Panc1 (cell line): Measurements from ENCODE around the gene CDC45. TPM values are rescaled to one million over a fixed set of nuclear protein-coding genes. Genes with fewer than 3 reads are reported as not detected.
A peak's percentile ranks its signal among the peaks of the same experiment; 100 is the strongest.

ENCODE experiments used
- ATAC-seq: fragments of 200-7000 bp; cut with Tn5 transposase; 2 replicates; pipeline ENCODE4 v1.9.1; 2020; ENCODE audit warnings: mild to moderate bottlenecking, moderate library complexity
- BruUV-seq: library from RNA; stranded (reverse); fragments of 400-500 nt; replicated peaks from 2 replicates; lab custom pipeline; 2021; lab: Mats Ljungman, UMichigan
- CTCF ChIA-PET: fragments of 300-600 bp; sonication (Branson Sonifier 250); formaldehyde crosslinking; loops from one replicate; lab custom pipeline; 2022; ENCODE audit warnings: antibody characterized with exemption; lab: Charles Lee
- POLR2A ChIA-PET: fragments of 300-600 bp; sonication (Branson Sonifier 250); formaldehyde crosslinking; loops from one replicate; lab custom pipeline; 2022; ENCODE audit warnings: antibody characterized with exemption; lab: Charles Lee
- DNase-seq: peaks from one replicate; pipeline ENCODE4 v3.0.0-alpha.2; 2010; ENCODE audit warnings: low read depth, low spot score
- H3K27ac ChIP-seq: 2 replicates; pipeline ENCODE4 v1.5.1; 2011; ENCODE audit warnings: mild to moderate bottlenecking, low read length, inconsistent platforms
- H3K27me3 ChIP-seq: fragments of 200-500 bp; sonication (Bioruptor generic); 2 replicates; pipeline ENCODE4 v1.6.0; 2014; ENCODE audit warnings: low read length, inconsistent platforms; ENCODE audit not compliant: control insufficient read depth, insufficient read depth
- H3K36me3 ChIP-seq: fragments of 200-500 bp; sonication (Bioruptor generic); 2 replicates; pipeline ENCODE4 v1.5.1; 2014; ENCODE audit warnings: inconsistent platforms, mild to moderate bottlenecking, low read length, moderate library complexity; ENCODE audit not compliant: control insufficient read depth, insufficient read depth
- H3K4me1 ChIP-seq: 2 replicates; pipeline ENCODE4 v1.5.1; 2011; ENCODE audit warnings: inconsistent platforms, mild to moderate bottlenecking, low read length, moderate library complexity; ENCODE audit not compliant: control insufficient read depth, insufficient read depth
- H3K4me3 ChIP-seq, 2 experiments: 2 replicates each; pipeline ENCODE4 v1.5.1; 2011 to 2012; ENCODE audit warnings: low read depth in 2 of 2, low read length in 2 of 2, mild to moderate bottlenecking in 2 of 2, inconsistent platforms in 1 of 2, moderate library complexity in 1 of 2
- H3K9me3 ChIP-seq: fragments of 200-500 bp; sonication (Bioruptor generic); 2 replicates; pipeline ENCODE4 v1.5.1; 2014; ENCODE audit warnings: low read depth, mild to moderate bottlenecking, inconsistent platforms, low read length, moderate library complexity; ENCODE audit not compliant: control insufficient read depth, insufficient read depth
- CTCF ChIP-seq: fragments of 450-650 bp; IDR thresholded peaks from 2 replicates; pipeline ENCODE4 v1.5.1; 2017; ENCODE audit warnings: mild to moderate bottlenecking
- POLR2AphosphoS5 ChIP-seq: IDR thresholded peaks from 2 replicates; pipeline ENCODE4 v1.6.1; 2012; ENCODE audit warnings: mild to moderate bottlenecking, low read depth, low read length, moderate library complexity
- REST ChIP-seq, 2 experiments: IDR thresholded peaks; 2 replicates each; pipeline ENCODE4 v1.6.1; 2011 to 2012; ENCODE audit warnings: low read depth in 2 of 2, control low read depth in 1 of 2, low read length in 1 of 2, mild to moderate bottlenecking in 1 of 2, moderate library complexity in 1 of 2; ENCODE audit not compliant: insufficient read depth in 1 of 2
- SIN3A ChIP-seq: IDR thresholded peaks from 2 replicates; pipeline ENCODE4 v1.6.1; 2012; ENCODE audit warnings: low read depth, mild to moderate bottlenecking, low read length, moderate library complexity, borderline replicate concordance; ENCODE audit not compliant: insufficient read depth
- TCF7L2 ChIP-seq: IDR thresholded peaks from 2 replicates; pipeline ENCODE4 v1.6.1; 2011; ENCODE audit warnings: mild to moderate bottlenecking, low read depth, low read length, inconsistent platforms
- in situ Hi-C: cut with HindIII; loops from 2 replicates; pipeline ENCODE4 v1.10.0; 2016; ENCODE audit warnings: low sequenced_read_pairs, low pct_unique_long_range_greater_than_20kb
- intact Hi-C: fragments of 100-400 bp; cut with micrococcal nuclease; formaldehyde crosslinking; loops from one replicate; pipeline ENCODE4 v1.10.0; 2022; ENCODE audit not compliant: unreplicated experiment
- total RNA-seq: library from RNA; stranded (reverse); gene quantifications from one replicate; pipeline ENCODE4 v1.2.1, GENCODE V29; 2021; ENCODE audit not compliant: unreplicated experiment

The CDC45 gene
- total RNA-seq, 1 experiment from 2014 or later, result 26.1 TPM

GRCh38 chr22:19430890-19431541 is 48.7 kb upstream of the CDC45 start:
- H3K27me3 ChIP-seq, result no peaks in the 10 kb centered on the region
- no peak for TF ChIP-seq CTCF
- intact Hi-C loops (no loop called here), in situ Hi-C loops (no loop called here)
- H3K4me3 ChIP-seq, result peak overlapping the region; percentile 81 to 88
- no peaks in the 10 kb centered on the region for H3K9me3 ChIP-seq
- H3K27ac ChIP-seq, result peak overlapping the region; percentile 72
- peaks cover 4% of the 10 kb centered on the region; the same call in 1 of the 2 replicates for H3K36me3 ChIP-seq
- ChIA-PET CTCF (no interaction called here), POLR2A (no interaction called here)
- ATAC-seq (peak; percentile 7; the same call in 1 of the 2 replicates), DNase-seq (no peak)
- no TSS peak for BruUV-seq
- peaks cover 6% of the 10 kb centered on the region; the same call in 1 of the 2 replicates for H3K4me1 ChIP-seq

GRCh38 chr22:19431649-19432132 is 48.0 kb upstream of the CDC45 start, which contains the start of gene HIRA:
TSS of gene HIRA (minus strand) at chr22:19431733. CDS start at chr22:19431476, 257 bp downstream.
- peaks cover 6% of the 10 kb centered on the region; the same call in 1 of the 2 replicates for H3K4me1 ChIP-seq
- DNase-seq, result no peak
- in situ Hi-C loops (no loop called here), intact Hi-C loops (no loop called here)
- peak; percentile 77 for ATAC-seq
- H3K4me3 ChIP-seq, result peak within 1 kb of the TSS; percentile 81 to 88
- ChIA-PET POLR2A (no interaction called here), CTCF (interaction anchor here (0.6 kb wide), 1 partner anchor 435 kb away, joined by 5 read pairs; no protein-coding TSS in a partner anchor)
- no peaks in the 10 kb centered on the region for H3K27me3 ChIP-seq
- no peaks in the 10 kb centered on the region for H3K9me3 ChIP-seq
- peaks cover 4% of the 10 kb centered on the region; the same call in 1 of the 2 replicates for H3K36me3 ChIP-seq
- H3K27ac ChIP-seq, result peak within 1 kb of the TSS; percentile 91
- BruUV-seq, result no TSS peak
- TF ChIP-seq SIN3A (no peak), POLR2AphosphoS5 (no peak), TCF7L2 (no peak), CTCF (no peak)

GRCh38 chr22:19432133-19432851 is 47.4 kb upstream of the CDC45 start, which contains the start of gene MRPL40:
TSS of gene MRPL40 (plus strand) at chr22:19432545. CDS start at chr22:19432555, 10 bp downstream.
- TF ChIP-seq POLR2AphosphoS5 (peak; percentile 85), SIN3A (peak; percentile 92; the same call in 1 of the 2 replicates), TCF7L2 (no peak), REST (IDR thresholded peaks at IDR 0.05; ENCODE audit: insufficient read depth in 1 of 2, low read depth in 2 of 2, low read length in 1 of 2) (peak in 1 of 2 experiments; percentile 32; a peak in 1 of 4 replicates), CTCF (no peak)
- ChIA-PET POLR2A (no interaction called here), CTCF (interaction anchor here (0.6 kb wide), 1 partner anchor 436 kb away, joined by 5 read pairs; no protein-coding TSS in a partner anchor)
- intact Hi-C loops, result no loop called here
- no TSS peak for BruUV-seq
- Histone ChIP-seq H3K4me1 (peaks cover 6% of the 10 kb centered on the region; the same call in 1 of the 2 replicates), H3K9me3 (no peaks in the 10 kb centered on the region), H3K27me3 (no peaks in the 10 kb centered on the region), H3K4me3 (peak within 1 kb of the TSS; percentile 81 to 87), H3K36me3 (peaks cover 4% of the 10 kb centered on the region; the same call in 1 of the 2 replicates), H3K27ac (peak within 1 kb of the TSS; percentile 91)
- in situ Hi-C loops, result no loop called here
- ATAC-seq (peak; percentile 97), DNase-seq (peak; percentile 39)
